ENCODE data around the gene RRAS2.

- TF ChIP-seq POLR2A (IDR thresholded peaks at IDR 0.05) = no peak
- no peak for TF ChIP-seq CTCF (IDR thresholded peaks at IDR 0.05)
These were observed 19.6 kb downstream of the RRAS2 start for GRCh38 chr11:14339356-14339755.
